GM18873 (cell line): ENCODE measurements around the gene B3GAT1.

Source experiments
- ATAC-seq: cut with Tn5 transposase; IDR thresholded peaks from one replicate; pipeline ENCODE4 v1.9.1; 2021; ENCODE audit warnings: mild to moderate bottlenecking, moderate library complexity, moderate number of reproducible peaks; ENCODE audit not compliant: unreplicated experiment, low FRiP score

Gene B3GAT1

GRCh38 chr11:134376150-134376921 lies 35.7 kb downstream of the B3GAT1 start:
- no peak for ATAC-seq

DNA sequence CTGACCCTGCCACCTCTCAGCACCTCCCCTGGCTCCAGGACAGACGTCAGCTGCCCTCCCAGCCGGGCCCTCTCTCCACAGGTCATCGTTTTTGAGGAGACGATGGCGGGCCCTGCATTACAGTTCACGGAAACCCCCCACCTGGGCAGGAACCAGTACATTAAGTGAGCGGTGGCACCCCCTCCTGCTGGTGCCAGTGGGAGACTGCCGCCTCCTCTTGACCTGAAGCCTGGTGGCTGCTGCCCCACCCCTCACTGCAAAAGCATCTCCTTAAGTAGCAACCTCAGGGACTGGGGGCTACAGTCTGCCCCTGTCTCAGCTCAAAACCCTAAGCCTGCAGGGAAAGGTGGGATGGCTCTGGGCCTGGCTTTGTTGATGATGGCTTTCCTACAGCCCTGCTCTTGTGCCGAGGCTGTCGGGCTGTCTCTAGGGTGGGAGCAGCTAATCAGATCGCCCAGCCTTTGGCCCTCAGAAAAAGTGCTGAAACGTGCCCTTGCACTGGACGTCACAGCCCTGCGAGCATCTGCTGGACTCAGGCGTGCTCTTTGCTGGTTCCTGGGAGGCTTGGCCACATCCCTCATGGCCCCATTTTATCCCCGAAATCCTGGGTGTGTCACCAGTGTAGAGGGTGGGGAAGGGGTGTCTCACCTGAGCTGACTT lies 37.0 kb downstream of the B3GAT1 start:
- ATAC-seq: no peak

GRCh38 chr11:134374171-134374570 lies 37.9 kb downstream of the B3GAT1 start:
- no peak for ATAC-seq

DNA sequence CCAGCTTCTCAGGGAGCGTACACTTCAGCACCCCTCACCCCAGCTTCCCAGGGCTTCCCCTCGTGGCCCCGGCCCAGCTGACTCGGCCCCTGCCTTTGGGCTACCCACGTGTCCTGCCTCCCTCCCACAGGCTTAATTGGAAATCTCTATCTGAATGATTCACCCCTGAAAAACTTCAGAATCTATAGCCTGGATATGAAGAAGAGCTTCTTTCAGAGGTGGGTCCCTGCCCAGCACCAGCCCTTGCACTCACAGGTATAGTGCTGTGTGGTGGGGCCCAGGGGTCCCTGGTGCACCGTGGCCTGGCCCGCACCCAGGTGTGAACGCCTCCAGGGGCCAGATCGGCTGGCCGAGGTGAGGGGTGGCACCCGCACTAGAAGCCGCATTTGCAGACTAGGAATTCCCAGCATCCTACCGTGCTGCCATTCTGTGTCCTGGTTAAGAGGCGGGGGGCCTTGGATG lies 38.4 kb downstream of the B3GAT1 start:
- no peak for ATAC-seq

- no peak for ATAC-seq
Measured at GRCh38 chr11:134372961-134373360, 39.1 kb downstream of the B3GAT1 start.

- ATAC-seq: no peak
Measured at GRCh38 chr11:134372536-134372935, 39.5 kb downstream of the B3GAT1 start.

DNA sequence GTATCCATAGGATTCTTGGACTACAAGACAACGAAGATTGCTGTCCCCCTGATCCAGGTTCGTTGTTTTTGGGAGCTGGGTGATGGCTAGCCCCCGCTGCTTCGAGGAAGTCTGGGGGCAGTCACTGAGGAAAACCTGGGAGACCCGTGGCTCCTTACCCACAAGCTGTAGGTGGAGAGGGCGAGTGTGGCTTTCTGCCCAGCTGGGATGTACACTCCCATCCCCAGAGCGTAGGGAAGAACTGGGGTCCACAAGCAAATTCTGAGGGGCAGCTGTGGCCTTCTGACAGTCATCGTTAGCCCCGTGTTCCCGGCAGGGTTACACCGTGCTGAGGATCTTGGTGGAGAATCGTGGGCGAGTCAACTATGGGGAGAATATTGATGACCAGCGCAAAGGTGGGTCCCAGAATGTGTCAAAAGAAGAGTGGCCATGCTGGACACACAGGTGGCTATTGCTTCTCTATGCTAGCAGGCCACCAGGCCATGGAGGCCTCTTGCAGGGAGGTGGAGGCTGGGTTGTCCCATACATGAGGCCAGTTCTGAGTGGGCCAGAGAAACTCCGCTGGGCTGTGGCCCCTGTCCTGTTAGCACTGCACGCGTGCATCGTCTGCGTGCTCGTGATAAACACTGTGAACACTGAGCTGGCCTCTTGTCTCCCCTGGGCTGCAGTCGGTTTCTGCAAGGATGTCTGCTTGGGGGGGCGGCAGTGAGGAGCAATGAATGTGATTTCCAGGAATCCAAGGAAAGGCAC lies 40.4 kb downstream of the B3GAT1 start:
- ATAC-seq: no peak

- ATAC-seq: no peak
Measured at GRCh38 chr11:134370526-134371435, 41.3 kb downstream of the B3GAT1 start.

DNA sequence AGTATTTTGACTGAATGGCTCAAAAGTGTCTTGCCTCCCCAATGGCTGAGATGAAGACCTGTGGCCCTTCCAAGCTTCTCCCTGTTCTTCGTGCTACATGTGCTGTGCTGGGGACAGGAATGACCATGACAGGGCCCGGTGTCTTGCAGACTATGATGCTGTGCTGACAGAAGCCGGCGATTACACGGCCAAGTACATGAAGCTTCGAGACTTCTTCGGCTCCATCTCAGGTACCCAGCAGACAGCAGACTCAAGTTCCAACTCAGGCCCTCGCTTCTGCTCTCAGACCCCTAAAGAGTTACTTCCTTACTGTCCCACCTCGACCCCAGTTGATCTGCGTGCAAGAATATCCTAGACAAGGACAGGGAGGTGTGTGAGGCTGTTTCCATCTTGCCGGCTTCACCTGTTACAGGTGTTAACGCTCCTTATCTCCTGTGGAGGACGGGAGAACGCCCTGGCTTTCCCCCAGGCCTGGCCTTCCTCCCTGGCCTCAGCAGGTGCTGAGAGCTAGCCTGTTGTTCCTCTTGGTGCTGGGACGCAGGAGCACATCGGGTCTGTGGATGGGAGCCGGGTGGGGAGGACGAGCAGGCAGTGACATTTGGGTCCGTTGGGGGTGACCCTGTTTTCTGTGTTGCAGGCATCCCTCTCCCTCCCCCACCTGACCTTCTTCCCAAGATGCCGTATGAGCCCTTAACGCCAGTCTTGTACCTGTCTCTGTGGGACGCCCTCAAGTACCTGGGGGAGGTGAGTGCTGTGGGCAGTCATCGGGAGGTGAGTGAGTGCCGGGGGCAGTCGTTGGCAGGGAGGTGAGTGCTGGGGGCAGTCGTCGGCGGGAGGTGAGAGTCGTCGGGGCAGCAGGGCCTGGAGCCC lies 42.2 kb downstream of the B3GAT1 start:
- no peak for ATAC-seq

DNA sequence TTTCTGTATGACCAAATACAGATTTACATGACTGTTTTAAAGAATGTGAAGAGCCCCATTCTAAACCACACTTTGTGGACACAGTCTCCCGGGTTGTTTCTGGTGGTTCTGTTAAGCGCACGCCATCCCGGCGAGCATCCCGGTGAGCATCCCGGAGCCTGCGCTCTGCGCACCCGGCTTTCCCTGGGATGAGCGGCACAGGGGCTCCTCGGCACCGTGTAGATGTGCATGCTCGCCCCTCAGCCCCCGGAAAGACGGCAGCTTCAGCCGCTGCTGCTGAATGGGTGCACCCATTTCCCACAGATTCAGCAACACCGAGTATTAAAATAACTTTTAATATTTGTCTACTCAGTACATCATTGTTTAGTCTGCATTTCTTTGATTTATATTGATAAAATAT lies 44.3 kb downstream of the B3GAT1 start:
- no peak for ATAC-seq

- ATAC-seq: no peak
Measured at GRCh38 chr11:134366254-134366653, 45.8 kb downstream of the B3GAT1 start.

- ATAC-seq: no peak
Measured at GRCh38 chr11:134365011-134365925, 46.8 kb downstream of the B3GAT1 start.

DNA sequence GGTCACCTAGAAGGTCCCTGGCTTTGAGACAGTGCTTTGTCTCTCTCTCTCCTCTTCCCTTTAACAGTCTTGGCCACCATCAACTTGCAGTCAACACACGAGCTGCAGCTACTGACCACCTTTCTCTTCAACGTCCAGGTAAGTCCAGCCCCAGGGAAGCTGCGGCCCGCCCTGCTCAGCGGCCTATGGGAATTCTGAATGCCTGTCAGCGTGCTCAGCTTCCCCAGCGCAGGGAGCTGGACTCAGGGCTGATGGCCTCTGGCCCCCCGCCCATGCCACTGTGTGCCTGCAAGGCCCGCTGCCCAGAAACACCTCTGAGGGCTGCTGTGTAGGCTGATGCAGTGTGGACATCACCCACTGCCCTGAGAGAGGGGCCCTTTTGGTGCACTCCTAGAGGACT lies 47.8 kb downstream of the B3GAT1 start:
- no peak for ATAC-seq

- ATAC-seq: no peak
Measured at GRCh38 chr11:134363592-134363991, 48.5 kb downstream of the B3GAT1 start.

DNA sequence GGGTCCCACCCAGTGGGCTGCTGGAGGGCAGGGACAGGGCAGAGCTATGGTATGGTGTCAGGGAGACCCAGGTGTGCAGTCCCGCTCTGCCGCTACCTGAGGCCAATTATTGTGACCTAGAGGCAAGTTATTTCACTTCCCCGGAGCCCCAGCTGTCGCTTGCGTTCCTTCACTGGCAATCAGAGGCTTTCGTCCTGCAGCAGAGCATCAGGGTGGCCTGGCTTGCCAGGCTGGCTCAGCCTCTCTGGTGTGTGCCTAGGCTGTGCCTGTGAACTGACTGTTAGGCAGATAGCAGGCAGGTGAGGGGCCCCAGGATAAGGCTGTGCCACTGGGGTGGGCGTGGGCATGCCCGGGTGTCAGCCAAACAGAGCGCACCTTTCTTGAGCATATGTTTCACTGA lies 48.9 kb downstream of the B3GAT1 start:
- ATAC-seq: no peak

DNA sequence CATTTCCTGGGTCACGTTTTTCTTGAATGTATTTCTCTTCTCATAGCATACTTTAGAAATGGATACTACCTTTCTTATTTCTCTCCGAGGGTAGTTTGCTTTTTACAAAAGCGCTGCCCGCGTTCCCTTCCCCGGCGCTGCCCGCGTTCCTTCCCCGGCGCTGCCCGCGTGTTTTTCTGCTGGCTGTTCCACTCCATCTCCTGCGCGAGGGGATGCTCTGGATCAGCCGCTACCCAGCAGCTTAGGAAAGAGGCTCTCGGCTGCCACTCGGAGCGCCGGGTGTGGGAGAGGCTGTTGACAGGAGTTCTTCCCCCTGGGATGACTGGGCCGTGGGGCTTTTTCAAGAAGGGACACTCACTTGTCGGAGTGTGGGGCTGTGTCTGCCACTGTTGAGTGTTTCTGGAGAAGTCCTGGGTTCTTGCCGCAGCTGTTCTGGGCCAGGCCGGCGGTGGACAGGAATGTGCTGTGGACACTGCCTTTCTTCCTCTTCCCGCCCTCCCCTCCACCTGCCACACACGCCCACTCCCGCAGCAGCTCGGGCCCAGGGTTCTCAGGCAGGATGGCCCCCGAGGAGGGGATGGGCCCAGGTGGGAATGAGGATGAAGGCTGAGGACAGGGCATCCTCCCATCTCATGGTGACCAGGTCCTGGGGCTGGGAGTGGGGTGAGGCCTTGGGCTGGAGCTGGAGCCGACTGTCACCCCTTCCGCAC lies 49.7 kb downstream of the B3GAT1 start:
- no peak for ATAC-seq

DNA sequence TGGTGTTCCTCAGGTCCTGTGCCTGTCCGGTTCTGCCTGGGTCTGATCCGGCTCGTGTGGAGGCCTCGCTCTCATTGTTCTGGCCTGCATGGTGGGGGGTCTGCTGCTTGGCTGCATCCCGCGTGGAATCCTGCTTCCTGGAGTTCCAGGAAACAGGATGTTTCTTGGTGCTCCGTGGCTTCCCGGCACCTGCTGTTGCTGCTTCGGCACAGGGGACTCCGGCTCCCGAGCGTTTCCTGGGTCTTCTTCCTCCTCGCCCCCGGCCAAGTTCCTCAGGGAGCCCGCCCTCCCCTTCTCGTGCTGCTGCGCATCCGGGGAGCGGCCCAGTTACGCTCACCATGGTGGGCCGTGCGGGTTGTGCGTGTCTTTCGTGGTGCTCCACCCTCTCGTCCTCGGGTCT lies 50.4 kb downstream of the B3GAT1 start:
- no peak for ATAC-seq
